Activated naive CD4-positive, alpha-beta T cell treated with Interleukin-2 at 50 U/mL for 16 hours (primary cell): Measurements from ENCODE around the gene ARPC1B.

ENCODE experiments used
- DNase-seq: peaks from one replicate; pipeline ENCODE4 v3.0.0-alpha.2; 2020

Gene ARPC1B

DNA sequence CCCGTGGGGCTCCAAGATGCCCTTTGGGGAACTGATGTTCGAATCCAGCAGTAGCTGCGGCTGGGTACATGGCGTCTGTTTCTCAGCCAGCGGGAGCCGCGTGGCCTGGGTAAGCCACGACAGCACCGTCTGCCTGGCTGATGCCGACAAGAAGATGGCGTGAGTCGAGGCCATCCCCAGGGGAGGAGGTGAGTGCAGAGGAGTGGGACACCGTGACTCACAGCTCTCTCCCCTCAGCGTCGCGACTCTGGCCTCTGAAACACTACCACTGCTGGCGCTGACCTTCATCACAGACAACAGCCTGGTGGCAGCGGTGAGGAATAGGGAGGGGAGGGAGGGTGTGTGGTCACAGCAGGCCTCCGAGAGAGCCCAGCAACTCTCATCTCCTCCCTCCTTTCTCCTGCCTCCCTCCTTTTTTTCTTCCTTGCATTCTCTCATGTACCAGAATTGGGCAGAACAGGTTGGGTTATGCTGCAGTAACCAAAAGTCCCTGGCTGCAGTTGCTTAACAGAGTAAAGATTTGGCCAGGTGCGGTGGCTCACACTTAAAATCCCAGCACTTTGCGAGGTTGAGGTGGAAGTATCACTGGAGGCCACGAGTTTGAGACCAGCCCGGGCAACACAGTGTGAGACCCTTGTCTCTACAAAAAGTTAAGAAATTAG is 16.5 kb downstream of the ARPC1B start:
- DNase-seq: no peak

- no peak for DNase-seq
These were observed 17.5 kb downstream of the ARPC1B start for GRCh38 chr7:99392046-99392445.

DNA sequence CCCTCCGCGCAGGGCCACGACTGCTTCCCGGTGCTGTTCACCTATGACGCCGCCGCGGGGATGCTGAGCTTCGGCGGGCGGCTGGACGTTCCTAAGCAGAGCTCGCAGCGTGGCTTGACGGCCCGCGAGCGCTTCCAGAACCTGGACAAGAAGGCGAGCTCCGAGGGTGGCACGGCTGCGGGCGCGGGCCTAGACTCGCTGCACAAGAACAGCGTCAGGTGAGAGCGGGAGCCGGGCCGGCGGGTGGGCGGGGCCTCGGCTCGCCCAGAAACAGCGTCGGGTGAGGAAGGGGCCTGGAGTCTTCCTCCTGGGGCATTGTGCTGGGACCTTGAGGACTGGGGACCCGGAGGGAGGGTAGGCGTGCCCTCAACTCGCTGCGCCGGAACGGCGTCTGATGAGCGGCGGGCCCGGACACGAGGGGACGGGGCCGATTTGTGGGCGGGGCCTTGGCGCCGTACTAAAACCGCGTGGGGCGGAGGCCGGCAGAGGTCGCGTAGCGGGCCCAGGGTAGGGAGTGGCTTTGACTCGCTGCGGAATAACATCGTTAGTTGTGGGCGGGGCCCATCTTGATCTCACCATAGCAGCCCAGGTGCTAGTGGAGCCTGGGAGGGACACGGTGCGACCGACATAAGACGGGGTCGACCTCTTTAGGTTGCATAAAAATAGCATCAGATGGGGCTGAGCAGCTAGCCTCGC is 18.3 kb downstream of the ARPC1B start:
- DNase-seq: peak; percentile 82

DNA sequence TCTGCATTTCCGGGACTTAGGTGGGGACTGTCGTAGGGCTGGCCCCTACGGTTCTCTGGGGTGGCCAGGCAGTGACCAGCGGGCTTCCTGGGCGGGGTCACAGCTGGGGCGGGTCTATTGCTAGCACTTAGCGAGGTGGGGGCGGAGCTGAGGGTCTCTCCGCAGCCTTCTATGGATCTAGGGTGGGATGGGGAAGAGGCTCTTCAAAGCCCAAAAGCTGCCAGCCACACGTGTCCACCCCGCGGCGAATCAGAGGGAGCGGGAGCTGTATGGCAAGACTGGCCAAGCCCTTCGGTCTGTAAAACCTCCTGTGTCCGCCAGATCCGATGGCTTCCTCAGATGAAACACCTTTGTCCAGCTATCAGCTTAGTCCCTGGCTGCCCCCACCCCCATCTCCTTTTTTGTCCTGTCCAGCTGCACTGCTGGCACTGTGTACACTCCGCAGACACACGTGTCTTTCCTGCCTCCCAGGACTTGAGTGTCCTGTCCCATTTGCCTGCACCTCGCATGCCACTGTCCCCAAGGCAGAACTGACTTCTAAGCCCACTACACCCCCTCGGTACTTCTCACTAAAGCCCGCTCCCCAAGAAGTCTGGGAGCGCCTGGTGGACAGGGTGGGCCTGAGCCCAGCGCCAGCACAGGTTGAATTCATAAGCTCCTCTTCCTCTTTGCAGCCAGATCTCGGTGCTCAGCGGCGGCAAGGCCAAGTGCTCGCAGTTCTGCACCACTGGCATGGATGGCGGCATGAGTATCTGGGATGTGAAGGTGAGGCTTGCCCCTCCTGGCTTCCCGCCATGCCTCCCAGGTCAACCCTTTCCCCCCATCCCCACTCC is 19.0 kb downstream of the ARPC1B start:
- DNase-seq: no peak

GRCh38 chr7:99394188-99394502 is 19.6 kb downstream of the ARPC1B start:
- DNase-seq: no peak

DNA sequence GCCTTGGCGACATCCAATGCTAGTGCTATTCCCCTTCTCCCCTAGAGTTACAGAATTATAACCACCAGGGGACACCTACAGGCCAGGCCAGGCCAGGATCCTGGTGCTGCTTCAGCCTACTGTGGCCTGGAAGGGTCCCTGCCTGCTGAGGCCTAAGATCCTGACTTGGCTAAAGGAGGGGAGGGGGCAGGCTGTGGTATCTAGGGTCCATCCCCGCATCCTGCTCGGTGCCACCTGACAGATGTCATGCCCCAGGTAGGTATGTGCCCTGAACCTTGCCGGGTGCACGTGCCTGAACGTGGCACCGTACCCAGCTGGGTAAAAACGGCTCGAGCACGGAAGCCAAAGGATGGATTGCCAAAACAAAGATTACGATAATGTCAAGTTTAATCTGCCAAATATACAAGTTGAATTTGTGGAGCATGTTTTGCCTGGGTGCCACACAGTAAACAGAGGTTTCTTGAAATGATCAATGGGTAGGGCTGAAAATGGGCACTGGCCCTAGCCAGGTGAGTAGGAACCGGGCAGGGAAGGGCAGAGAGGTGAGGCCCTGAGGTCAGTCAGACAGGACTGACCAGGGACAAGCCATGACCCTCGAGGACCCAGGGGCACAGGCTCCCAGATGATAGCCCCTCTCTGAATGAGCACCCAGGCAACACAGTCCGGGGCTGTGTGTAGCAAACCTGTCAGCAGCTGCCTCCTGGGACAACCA is 21.2 kb downstream of the ARPC1B start:
- DNase-seq: no peak

GRCh38 chr7:99396418-99397296 is 22.1 kb downstream of the ARPC1B start:
- no peak for DNase-seq

GRCh38 chr7:99397297-99397983 is 22.9 kb downstream of the ARPC1B start:
- DNase-seq: no peak

- DNase-seq: no peak
These were observed 24.4 kb downstream of the ARPC1B start for GRCh38 chr7:99398891-99399445.

DNA sequence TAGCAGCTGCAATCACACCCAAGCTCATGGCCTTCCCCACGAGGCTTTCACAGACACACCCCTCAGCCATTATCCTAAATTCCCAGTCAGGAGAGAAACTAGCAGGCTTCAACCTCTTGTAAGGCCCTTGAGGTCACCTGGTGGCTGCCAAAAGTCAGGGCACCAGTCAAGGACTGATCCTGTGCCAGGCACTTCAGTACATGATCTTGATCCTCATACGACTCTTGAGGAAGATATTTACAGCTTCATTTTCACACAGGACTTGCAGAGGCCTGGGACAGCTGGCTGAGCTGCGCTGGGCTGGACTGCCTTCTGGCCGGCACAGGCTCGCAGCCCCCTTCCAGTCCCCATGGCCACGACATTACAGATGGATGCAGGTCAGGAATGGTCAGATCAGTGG is 25.1 kb downstream of the ARPC1B start:
- DNase-seq: no peak

- DNase-seq: no peak
These were observed 28.3 kb downstream of the ARPC1B start for GRCh38 chr7:99402854-99403253.

GRCh38 chr7:99403764-99404163 is 29.2 kb downstream of the ARPC1B start:
- no peak for DNase-seq

GRCh38 chr7:99404235-99404976 is 29.9 kb downstream of the ARPC1B start:
- no peak for DNase-seq

- DNase-seq: no peak
These were observed 30.4 kb downstream of the ARPC1B start for GRCh38 chr7:99404977-99405320.

- DNase-seq: no peak
These were observed 32.0 kb downstream of the ARPC1B start for GRCh38 chr7:99406557-99406956.

DNA sequence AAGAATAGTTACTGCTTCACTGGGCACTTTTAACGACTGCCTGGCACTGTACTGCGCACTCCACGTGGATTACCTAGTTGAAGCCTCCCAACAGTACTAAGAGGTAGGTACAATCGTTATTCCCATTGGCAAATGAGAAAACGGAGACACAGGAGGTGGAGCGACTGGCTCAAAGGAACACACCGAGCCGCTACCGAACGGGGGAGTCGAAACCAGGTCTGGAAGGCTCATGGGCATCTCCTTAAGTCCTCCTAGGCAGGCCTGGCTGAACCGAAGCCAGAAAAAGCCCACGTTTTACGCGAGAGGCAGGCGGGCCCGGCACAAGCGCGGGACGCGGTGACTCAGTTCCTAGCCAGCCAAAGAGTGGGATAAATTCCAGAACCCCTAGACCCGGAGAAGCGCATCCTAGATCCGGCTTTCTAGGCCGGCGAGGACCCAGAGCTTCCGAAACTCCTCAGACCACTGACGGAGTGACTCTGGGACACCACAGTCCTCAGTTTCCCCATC is 33.4 kb downstream of the ARPC1B start:
- peak; percentile 55 for DNase-seq

DNA sequence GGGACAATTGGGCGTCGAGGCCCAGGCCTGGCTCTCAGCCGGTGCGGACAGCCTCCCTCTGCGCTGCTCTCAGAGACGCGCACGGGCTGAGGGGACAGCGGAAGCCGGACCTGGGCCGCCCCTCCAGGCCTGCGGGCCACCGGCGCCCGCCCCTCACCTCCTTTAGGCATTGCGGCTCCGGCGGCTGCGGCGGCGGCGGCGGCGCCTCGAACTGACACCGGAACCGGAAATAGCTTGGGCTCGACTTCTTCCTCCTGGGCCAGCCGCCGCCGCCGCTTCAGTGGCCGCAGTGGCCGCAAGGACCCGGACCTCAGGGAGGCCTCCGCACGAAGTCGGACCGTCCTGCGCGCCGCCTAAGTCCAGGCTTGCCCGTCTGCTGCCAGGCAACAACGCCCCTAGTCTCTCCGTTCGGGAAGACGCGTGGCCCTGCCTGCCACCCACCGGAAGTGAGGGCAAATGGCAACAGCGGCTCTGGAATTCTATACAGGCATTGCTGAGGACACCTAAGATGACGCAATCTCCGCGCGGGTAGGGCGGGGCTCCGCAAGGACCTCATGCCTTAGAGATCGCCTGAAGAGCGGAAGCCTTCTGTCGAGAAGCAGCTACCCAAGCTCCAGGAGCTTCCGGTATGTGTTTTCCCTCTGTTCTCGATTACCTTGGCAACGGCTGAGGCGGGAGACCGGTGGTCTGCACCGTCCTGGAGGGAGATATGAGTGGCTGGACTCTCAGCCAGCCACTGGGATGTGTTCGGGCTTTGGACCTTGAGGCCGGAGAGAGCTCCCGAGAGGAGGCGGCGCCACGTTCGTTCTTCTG is 34.1 kb downstream of the ARPC1B start, which contains the start of the genes BUD31 and PDAP1:
TSS of gene BUD31 (plus strand) at position 591 of the 813 bp plus-strand sequence. CDS start 2,124 bp downstream, outside the sequence.
TSS of gene PDAP1 (minus strand) at position 219 of the 813 bp plus-strand sequence. CDS start at position 170, 49 bp downstream.
- DNase-seq: peak; percentile 94

GRCh38 chr7:99409192-99409572 is 34.7 kb downstream of the ARPC1B start:
- DNase-seq: peak; percentile 10

- DNase-seq: no peak
These were observed 35.3 kb downstream of the ARPC1B start for GRCh38 chr7:99409806-99410205.
